Lower leg skin (tissue), 3 donors: ENCODE results near the gene NES.

Source experiments
- CTCF ChIP-seq, 3 donors: fragments of 450-650 bp; IDR thresholded peaks; one replicate each; pipeline ENCODE4 v1.5.1; 2016; ENCODE audit warnings: antibody characterized with exemption in 3 of 3, mild to moderate bottlenecking in 3 of 3, moderate library complexity in 2 of 3
- POLR2A ChIP-seq, 2 donors: fragments of 450-650 bp; IDR thresholded peaks; one replicate each; pipeline ENCODE4 v1.6.1; 2016 to 2017; ENCODE audit warnings: antibody characterized with exemption in 2 of 2, mild to moderate bottlenecking in 1 of 2, moderate library complexity in 1 of 2

DNA sequence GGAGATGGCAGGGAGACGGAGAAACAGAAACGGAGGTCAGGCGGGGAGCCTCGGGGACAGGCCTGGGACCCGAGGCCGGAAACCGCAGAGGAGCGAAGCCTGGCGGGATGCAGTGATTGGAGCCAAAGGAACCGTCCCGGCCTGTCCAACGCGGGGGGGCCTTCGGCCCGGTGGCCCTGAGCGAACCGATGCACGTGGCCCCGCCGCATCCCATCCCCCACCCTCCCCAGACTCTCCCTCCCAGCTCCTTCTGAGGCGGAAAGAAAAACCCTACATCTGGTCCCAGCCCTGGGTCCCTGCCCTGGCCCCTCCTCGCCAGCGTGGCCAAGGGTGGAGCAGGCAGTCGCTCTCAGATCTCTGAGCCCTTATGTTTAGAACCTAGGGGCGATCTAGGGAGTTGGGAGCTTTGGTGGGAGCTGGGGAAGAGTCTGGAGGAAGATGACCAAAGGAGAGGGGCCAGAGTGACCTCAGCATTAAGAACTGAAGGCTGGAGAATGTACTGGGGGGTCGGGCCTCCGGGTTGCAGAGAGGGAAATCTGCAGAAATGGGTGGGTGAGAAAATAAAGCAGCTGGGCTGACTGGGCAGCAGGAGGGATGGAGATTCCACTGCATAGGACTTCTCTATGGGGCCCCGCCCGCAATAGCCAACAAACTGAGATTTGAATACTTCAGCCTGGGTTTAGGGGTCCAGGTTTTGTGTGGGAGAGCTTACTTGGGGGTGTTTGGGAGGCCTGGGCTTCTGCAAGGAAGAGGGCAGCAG lies 29.6 kb upstream of the NES start:
- TF ChIP-seq CTCF (IDR thresholded peaks at IDR 0.05) (no peak), POLR2A (IDR thresholded peaks at IDR 0.05) (no peak)
